ENCODE measurements around the gene HTR6.
"Not testable (repeated sequence)": the region's sequence is repeated elsewhere in the genome, so short reads cannot be mapped to it uniquely, and the experiment has no call there.

HTR6 gene

GRCh38 chr1:19636749-19637148 lies 27.9 kb upstream of the HTR6 start:
- FAIRE-seq; DNase-seq (ENCODE audit: insufficient read length, low spot score): not testable (repeated sequence)

GRCh38 chr1:19637606-19638005 lies 27.1 kb upstream of the HTR6 start:
- DNase-seq (ENCODE audit: insufficient read length, low spot score) (no peak), FAIRE-seq (no peak)

GRCh38 chr1:19639228-19639627 lies 25.4 kb upstream of the HTR6 start:
- FAIRE-seq; DNase-seq (ENCODE audit: insufficient read length, low spot score): not testable (repeated sequence)

GRCh38 chr1:19639999-19640362 lies 24.7 kb upstream of the HTR6 start:
- no peak for DNase-seq (ENCODE audit: insufficient read length, low spot score)
- no peak for FAIRE-seq

- no peak for FAIRE-seq
These were observed 24.0 kb upstream of the HTR6 start for GRCh38 chr1:19640363-19641316.

GRCh38 chr1:19643121-19643520 lies 21.6 kb upstream of the HTR6 start:
- DNase-seq (ENCODE audit: insufficient read length, low spot score) (no peak), FAIRE-seq (no peak)

More at GRCh38 chr1:19640363-19641316, 24.0 kb upstream of the HTR6 start:
- no peak for DNase-seq (ENCODE audit: insufficient read length, low spot score)

- DNase-seq (ENCODE audit: insufficient read length, low spot score) (peak; percentile 67), FAIRE-seq (no peak)
These were observed 20.9 kb upstream of the HTR6 start, which contains the start of gene NBL1 for GRCh38 chr1:19643602-19644394. NBL1 (plus strand) TSS chr1:19644311; CDS start chr1:19655031, 10,720 bp downstream.

- FAIRE-seq = no peak
- peak; percentile 54 for DNase-seq (ENCODE audit: insufficient read length, low spot score)
These were observed 20.3 kb upstream of the HTR6 start for GRCh38 chr1:19644395-19644680.

GRCh38 chr1:19644681-19645410 lies 19.8 kb upstream of the HTR6 start:
- DNase-seq (ENCODE audit: insufficient read length, low spot score) (peak; percentile 87), FAIRE-seq (no peak)

- no peak for FAIRE-seq
- no peak for DNase-seq (ENCODE audit: insufficient read length, low spot score)
These were observed 19.0 kb upstream of the HTR6 start for GRCh38 chr1:19645411-19646251.

- FAIRE-seq (no peak), DNase-seq (ENCODE audit: insufficient read length, low spot score) (no peak)
These were observed 18.0 kb upstream of the HTR6 start for GRCh38 chr1:19646377-19647319.

- no peak for DNase-seq (ENCODE audit: insufficient read length, low spot score)
- FAIRE-seq = no peak
These were observed 17.0 kb upstream of the HTR6 start for GRCh38 chr1:19647643-19648042.

GRCh38 chr1:19648239-19648638 lies 16.4 kb upstream of the HTR6 start:
- DNase-seq (ENCODE audit: insufficient read length, low spot score) = no peak
- FAIRE-seq = no peak

GRCh38 chr1:19648689-19649088 lies 16.0 kb upstream of the HTR6 start:
- no peak for FAIRE-seq
- no peak for DNase-seq (ENCODE audit: insufficient read length, low spot score)

GRCh38 chr1:19650416-19651140 lies 14.1 kb upstream of the HTR6 start:
- DNase-seq (ENCODE audit: insufficient read length, low spot score) (no peak), FAIRE-seq (no peak)

- DNase-seq (ENCODE audit: insufficient read length, low spot score) (peak; percentile 61), FAIRE-seq (no peak)
These were observed 13.4 kb upstream of the HTR6 start for GRCh38 chr1:19651141-19651737.

GRCh38 chr1:19654386-19654785 lies 10.3 kb upstream of the HTR6 start:
- no peak for FAIRE-seq
- no peak for DNase-seq (ENCODE audit: insufficient read length, low spot score)
